GM23338 (cell line): Measurements from ENCODE around the gene SARS1. TPM values are rescaled to one million over a fixed set of nuclear protein-coding genes. Genes with fewer than 3 reads are reported as not detected.

Experiments used
- ATAC-seq: fragments of 200-7000 bp; cut with Tn5 transposase; 3 replicates; pipeline ENCODE4 v1.9.1; 2020
- DNase-seq: peaks from one replicate; pipeline ENCODE4 v3.0.0-alpha.2; 2015; ENCODE audit warnings: low spot score
- H2AFZ ChIP-seq: fragments of 200-600 bp; sonication (generic); 2 replicates; pipeline ENCODE4 v1.8.0; 2016; ENCODE audit warnings: antibody characterized with exemption, mild to moderate bottlenecking, moderate library complexity
- H3F3A ChIP-seq: fragments of 200-600 bp; sonication (generic); replicated peaks from 2 replicates; pipeline ENCODE4 v1.8.0; 2017; ENCODE audit warnings: antibody characterized with exemption, mixed run types, low read depth
- H3K27ac ChIP-seq: fragments of 200-600 bp; sonication (generic); 2 replicates; pipeline ENCODE4 v1.6.1; 2016; ENCODE audit warnings: low read depth
- H3K27me3 ChIP-seq: fragments of 200-600 bp; sonication (generic); 2 replicates; pipeline ENCODE4 v1.8.0; 2016; ENCODE audit warnings: mild to moderate bottlenecking, mixed run types, moderate library complexity; ENCODE audit not compliant: insufficient read depth
- H3K36me3 ChIP-seq: fragments of 200-600 bp; sonication (generic); 2 replicates; pipeline ENCODE4 v1.8.0; 2016; ENCODE audit warnings: mild to moderate bottlenecking; ENCODE audit not compliant: insufficient read depth
- H3K4me1 ChIP-seq: fragments of 200-600 bp; sonication (generic); 2 replicates; pipeline ENCODE4 v1.8.0; 2016; ENCODE audit warnings: mild to moderate bottlenecking, moderate library complexity; ENCODE audit not compliant: insufficient read depth
- H3K4me2 ChIP-seq: fragments of 200-600 bp; sonication (generic); 2 replicates; pipeline ENCODE4 v1.7.1; 2017; ENCODE audit warnings: mixed run types
- H3K4me3 ChIP-seq: fragments of 200-600 bp; sonication (generic); 2 replicates; pipeline ENCODE4 v1.6.1; 2016; ENCODE audit warnings: mixed run types
- H3K79me2 ChIP-seq: fragments of 200-600 bp; sonication (generic); replicated peaks from 2 replicates; pipeline ENCODE4 v1.8.0; 2017; ENCODE audit warnings: mild to moderate bottlenecking; ENCODE audit not compliant: insufficient read depth
- H3K9me2 ChIP-seq: fragments of 200-600 bp; sonication (generic); 2 replicates; pipeline ENCODE4 v1.8.0; 2017; ENCODE audit not compliant: insufficient read depth
- H4K20me1 ChIP-seq: fragments of 200-600 bp; sonication (generic); replicated peaks from 2 replicates; pipeline ENCODE4 v1.8.0; 2017; ENCODE audit warnings: mild to moderate bottlenecking; ENCODE audit not compliant: insufficient read depth
- H3K27ac Mint-ChIP-seq: 2 replicates; pipeline ENCODE4 v1.8.0; 2020; ENCODE audit warnings: inconsistent platforms, mild to moderate bottlenecking, moderate library complexity, mixed read lengths
- H3K27me3 Mint-ChIP-seq: 3 replicates; pipeline ENCODE4 v1.8.0; 2022; ENCODE audit warnings: low read depth, mild to moderate bottlenecking, moderate library complexity, mixed read lengths, inconsistent platforms; ENCODE audit not compliant: insufficient read depth, poor library complexity
- H3K36me3 Mint-ChIP-seq: 3 replicates; pipeline ENCODE4 v1.8.0; 2021; ENCODE audit warnings: low read depth, mild to moderate bottlenecking, inconsistent platforms, moderate library complexity, mixed read lengths
- H3K4me1 Mint-ChIP-seq: 3 replicates; pipeline ENCODE4 v1.8.0; 2020; ENCODE audit warnings: mild to moderate bottlenecking, inconsistent platforms, mixed read lengths
- H3K4me3 Mint-ChIP-seq: 3 replicates; pipeline ENCODE4 v1.8.0; 2021; ENCODE audit warnings: moderate library complexity, mild to moderate bottlenecking, inconsistent platforms, mixed read lengths
- H3K9me3 Mint-ChIP-seq: 3 replicates; pipeline ENCODE4 v1.8.0; 2020; ENCODE audit warnings: moderate library complexity, mild to moderate bottlenecking, inconsistent platforms, mixed read lengths
- CREB1 ChIP-seq: fragments of 250-450 bp; sonication (Bioruptor Pico); IDR thresholded peaks from 2 replicates; pipeline ENCODE4 v1.5.0; 2020; ENCODE audit warnings: low read depth, mild to moderate bottlenecking, moderate library complexity
- EZH2 ChIP-seq: fragments of 200-600 bp; sonication (generic); IDR thresholded peaks from one replicate; pipeline ENCODE4 v1.8.0; 2017; ENCODE audit warnings: antibody characterized with exemption, mild to moderate bottlenecking, low read depth; ENCODE audit not compliant: unreplicated experiment
- EZH2phosphoT487 ChIP-seq: fragments of 200-600 bp; sonication (generic); IDR thresholded peaks from one replicate; pipeline ENCODE4 v1.8.1; 2018; ENCODE audit warnings: antibody characterized with exemption; ENCODE audit not compliant: unreplicated experiment
- JUNB ChIP-seq: IDR thresholded peaks from one replicate; pipeline ENCODE4 v1.6.1; 2016; ENCODE audit warnings: antibody characterized with exemption; ENCODE audit not compliant: unreplicated experiment
- NANOG ChIP-seq: IDR thresholded peaks from 2 replicates; pipeline ENCODE4 v1.6.1; 2016; ENCODE audit warnings: antibody characterized with exemption, borderline replicate concordance
- POLR2AphosphoS5 ChIP-seq: IDR thresholded peaks from 2 replicates; pipeline ENCODE4 v1.6.1; 2016; ENCODE audit warnings: antibody characterized with exemption, low read depth
- STAT1 ChIP-seq: IDR thresholded peaks from one replicate; pipeline ENCODE4 v1.6.1; 2016; ENCODE audit warnings: antibody characterized with exemption; ENCODE audit not compliant: unreplicated experiment
- ZNF114 ChIP-seq: fragments of 250-450 bp; sonication (Bioruptor Pico); IDR thresholded peaks from 2 replicates; pipeline ENCODE4 v1.5.0; 2020; ENCODE audit warnings: mild to moderate bottlenecking, moderate library complexity
- ZNF331 ChIP-seq: fragments of 250-450 bp; sonication (Bioruptor Pico); IDR thresholded peaks from 2 replicates; pipeline ENCODE4 v1.5.0; 2020; ENCODE audit warnings: low read depth, mild to moderate bottlenecking, moderate library complexity
- polyA plus RNA-seq: library from polyadenylated mRNA; unstranded; fragments of >200 nt; fragmentation: Nextera tagmentation; extraction: Ambion mirVana; gene quantifications from 2 replicates; pipeline ENCODE4 v1.2.1, GENCODE V29; 2016
- total RNA-seq: library from RNA; depleted of rRNA; stranded (reverse); fragments of >200 nt; shearing (Covaris generic); gene quantifications from 2 replicates; pipeline ENCODE4 v1.2.3, GENCODE V29; 2014
- TF ChIP-seq, protein P1 (sequence below): IDR thresholded peaks from 2 replicates; pipeline ENCODE4 v1.6.1; 2016; ENCODE audit warnings: antibody characterized with exemption
- TF ChIP-seq, protein P2 (sequence below), 2 experiments: fragments of 200-600 bp in 1 of 2; sonication (generic) in 1 of 2; conservative IDR thresholded peaks; 2 replicates each; pipeline versions ENCODE4 v1.5.1 to v1.6.1; 2016 to 2017; ENCODE audit warnings: antibody characterized with exemption in 2 of 2, low read depth in 2 of 2, mild to moderate bottlenecking in 2 of 2, moderate library complexity in 1 of 2
- TF ChIP-seq, protein P3 (sequence below): IDR thresholded peaks from one replicate; pipeline ENCODE4 v1.6.1; 2018; ENCODE audit warnings: antibody characterized with exemption; ENCODE audit not compliant: unreplicated experiment
- TF ChIP-seq, protein P4 (sequence below): fragments of 250-450 bp; sonication (Bioruptor Pico); IDR thresholded peaks from 2 replicates; pipeline ENCODE4 v1.5.0; 2020; ENCODE audit warnings: mild to moderate bottlenecking, moderate library complexity

Gene SARS1
- total and polyA plus RNA-seq, 2 experiments from 2014 or later = 141 to 166 TPM

DNA sequence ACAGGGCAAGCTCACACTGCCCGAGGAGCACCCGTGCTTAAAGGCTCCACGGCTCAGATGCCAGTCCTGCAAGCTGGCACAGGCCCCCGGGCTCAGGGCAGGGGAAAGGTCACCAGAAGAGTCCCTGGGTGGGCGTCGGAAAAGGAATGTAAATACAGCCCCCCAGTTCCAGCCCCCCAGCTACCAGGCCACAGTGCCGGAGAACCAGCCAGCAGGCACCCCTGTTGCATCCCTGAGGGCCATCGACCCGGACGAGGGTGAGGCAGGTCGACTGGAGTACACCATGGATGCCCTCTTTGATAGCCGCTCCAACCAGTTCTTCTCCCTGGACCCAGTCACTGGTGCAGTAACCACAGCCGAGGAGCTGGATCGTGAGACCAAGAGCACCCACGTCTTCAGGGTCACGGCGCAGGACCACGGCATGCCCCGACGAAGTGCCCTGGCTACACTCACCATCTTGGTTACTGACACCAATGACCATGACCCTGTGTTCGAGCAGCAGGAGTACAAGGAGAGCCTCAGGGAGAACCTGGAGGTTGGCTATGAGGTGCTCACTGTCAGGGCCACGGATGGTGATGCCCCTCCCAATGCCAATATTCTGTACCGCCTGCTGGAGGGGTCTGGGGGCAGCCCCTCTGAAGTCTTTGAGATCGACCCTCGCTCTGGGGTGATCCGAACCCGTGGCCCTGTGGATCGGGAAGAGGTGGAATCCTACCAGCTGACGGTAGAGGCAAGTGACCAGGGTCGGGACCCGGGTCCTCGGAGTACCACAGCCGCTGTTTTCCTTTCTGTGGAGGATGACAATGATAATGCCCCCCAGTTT is 36.9 kb downstream of the SARS1 start:
- no peaks in the 10 kb centered on the region for H3F3A ChIP-seq
- no peak overlapping the region for H3K27ac ChIP-seq
- no peaks in the 10 kb centered on the region for H3K9me2 ChIP-seq
- no peaks in the 10 kb centered on the region for H4K20me1 ChIP-seq
- Mint-ChIP-seq H3K36me3 (peaks cover 28% of the 10 kb centered on the region), H3K27ac (no peak overlapping the region), H3K27me3 (peaks cover 26% of the 10 kb centered on the region), H3K9me3 (peaks cover 17% of the 10 kb centered on the region; the same call in 2 of the 3 replicates), H3K4me3 (peak overlapping the region; percentile 70), H3K4me1 (peaks cover 29% of the 10 kb centered on the region)
- peaks cover 12% of the 10 kb centered on the region for H3K27me3 ChIP-seq
- H3K79me2 ChIP-seq = peaks cover 11% of the 10 kb centered on the region; the same call in 1 of the 2 replicates
- H2AFZ ChIP-seq = no peak overlapping the region
- peak overlapping the region; percentile 57 for H3K4me3 ChIP-seq
- H3K4me1 ChIP-seq = peaks cover 38% of the 10 kb centered on the region
- TF ChIP-seq EZH2phosphoT487 (no peak), STAT1 (no peak), EZH2 (no peak), JUNB (no peak), ZNF114 (no peak), NANOG (no peak), ZNF331 (no peak), POLR2AphosphoS5 (no peak), CREB1 (CRISPR knock-in tag) (no peak)
- TF ChIP-seq, protein P1, sequence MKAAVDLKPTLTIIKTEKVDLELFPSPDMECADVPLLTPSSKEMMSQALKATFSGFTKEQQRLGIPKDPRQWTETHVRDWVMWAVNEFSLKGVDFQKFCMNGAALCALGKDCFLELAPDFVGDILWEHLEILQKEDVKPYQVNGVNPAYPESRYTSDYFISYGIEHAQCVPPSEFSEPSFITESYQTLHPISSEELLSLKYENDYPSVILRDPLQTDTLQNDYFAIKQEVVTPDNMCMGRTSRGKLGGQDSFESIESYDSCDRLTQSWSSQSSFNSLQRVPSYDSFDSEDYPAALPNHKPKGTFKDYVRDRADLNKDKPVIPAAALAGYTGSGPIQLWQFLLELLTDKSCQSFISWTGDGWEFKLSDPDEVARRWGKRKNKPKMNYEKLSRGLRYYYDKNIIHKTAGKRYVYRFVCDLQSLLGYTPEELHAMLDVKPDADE = no peak
- TF ChIP-seq, protein P2, sequence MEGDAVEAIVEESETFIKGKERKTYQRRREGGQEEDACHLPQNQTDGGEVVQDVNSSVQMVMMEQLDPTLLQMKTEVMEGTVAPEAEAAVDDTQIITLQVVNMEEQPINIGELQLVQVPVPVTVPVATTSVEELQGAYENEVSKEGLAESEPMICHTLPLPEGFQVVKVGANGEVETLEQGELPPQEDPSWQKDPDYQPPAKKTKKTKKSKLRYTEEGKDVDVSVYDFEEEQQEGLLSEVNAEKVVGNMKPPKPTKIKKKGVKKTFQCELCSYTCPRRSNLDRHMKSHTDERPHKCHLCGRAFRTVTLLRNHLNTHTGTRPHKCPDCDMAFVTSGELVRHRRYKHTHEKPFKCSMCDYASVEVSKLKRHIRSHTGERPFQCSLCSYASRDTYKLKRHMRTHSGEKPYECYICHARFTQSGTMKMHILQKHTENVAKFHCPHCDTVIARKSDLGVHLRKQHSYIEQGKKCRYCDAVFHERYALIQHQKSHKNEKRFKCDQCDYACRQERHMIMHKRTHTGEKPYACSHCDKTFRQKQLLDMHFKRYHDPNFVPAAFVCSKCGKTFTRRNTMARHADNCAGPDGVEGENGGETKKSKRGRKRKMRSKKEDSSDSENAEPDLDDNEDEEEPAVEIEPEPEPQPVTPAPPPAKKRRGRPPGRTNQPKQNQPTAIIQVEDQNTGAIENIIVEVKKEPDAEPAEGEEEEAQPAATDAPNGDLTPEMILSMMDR (conservative IDR thresholded peaks at IDR 0.05; ENCODE audit: low read depth in 2 of 2) = no peak
- TF ChIP-seq, protein P3, sequence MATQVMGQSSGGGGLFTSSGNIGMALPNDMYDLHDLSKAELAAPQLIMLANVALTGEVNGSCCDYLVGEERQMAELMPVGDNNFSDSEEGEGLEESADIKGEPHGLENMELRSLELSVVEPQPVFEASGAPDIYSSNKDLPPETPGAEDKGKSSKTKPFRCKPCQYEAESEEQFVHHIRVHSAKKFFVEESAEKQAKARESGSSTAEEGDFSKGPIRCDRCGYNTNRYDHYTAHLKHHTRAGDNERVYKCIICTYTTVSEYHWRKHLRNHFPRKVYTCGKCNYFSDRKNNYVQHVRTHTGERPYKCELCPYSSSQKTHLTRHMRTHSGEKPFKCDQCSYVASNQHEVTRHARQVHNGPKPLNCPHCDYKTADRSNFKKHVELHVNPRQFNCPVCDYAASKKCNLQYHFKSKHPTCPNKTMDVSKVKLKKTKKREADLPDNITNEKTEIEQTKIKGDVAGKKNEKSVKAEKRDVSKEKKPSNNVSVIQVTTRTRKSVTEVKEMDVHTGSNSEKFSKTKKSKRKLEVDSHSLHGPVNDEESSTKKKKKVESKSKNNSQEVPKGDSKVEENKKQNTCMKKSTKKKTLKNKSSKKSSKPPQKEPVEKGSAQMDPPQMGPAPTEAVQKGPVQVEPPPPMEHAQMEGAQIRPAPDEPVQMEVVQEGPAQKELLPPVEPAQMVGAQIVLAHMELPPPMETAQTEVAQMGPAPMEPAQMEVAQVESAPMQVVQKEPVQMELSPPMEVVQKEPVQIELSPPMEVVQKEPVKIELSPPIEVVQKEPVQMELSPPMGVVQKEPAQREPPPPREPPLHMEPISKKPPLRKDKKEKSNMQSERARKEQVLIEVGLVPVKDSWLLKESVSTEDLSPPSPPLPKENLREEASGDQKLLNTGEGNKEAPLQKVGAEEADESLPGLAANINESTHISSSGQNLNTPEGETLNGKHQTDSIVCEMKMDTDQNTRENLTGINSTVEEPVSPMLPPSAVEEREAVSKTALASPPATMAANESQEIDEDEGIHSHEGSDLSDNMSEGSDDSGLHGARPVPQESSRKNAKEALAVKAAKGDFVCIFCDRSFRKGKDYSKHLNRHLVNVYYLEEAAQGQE = no peak
- TF ChIP-seq, protein P4, sequence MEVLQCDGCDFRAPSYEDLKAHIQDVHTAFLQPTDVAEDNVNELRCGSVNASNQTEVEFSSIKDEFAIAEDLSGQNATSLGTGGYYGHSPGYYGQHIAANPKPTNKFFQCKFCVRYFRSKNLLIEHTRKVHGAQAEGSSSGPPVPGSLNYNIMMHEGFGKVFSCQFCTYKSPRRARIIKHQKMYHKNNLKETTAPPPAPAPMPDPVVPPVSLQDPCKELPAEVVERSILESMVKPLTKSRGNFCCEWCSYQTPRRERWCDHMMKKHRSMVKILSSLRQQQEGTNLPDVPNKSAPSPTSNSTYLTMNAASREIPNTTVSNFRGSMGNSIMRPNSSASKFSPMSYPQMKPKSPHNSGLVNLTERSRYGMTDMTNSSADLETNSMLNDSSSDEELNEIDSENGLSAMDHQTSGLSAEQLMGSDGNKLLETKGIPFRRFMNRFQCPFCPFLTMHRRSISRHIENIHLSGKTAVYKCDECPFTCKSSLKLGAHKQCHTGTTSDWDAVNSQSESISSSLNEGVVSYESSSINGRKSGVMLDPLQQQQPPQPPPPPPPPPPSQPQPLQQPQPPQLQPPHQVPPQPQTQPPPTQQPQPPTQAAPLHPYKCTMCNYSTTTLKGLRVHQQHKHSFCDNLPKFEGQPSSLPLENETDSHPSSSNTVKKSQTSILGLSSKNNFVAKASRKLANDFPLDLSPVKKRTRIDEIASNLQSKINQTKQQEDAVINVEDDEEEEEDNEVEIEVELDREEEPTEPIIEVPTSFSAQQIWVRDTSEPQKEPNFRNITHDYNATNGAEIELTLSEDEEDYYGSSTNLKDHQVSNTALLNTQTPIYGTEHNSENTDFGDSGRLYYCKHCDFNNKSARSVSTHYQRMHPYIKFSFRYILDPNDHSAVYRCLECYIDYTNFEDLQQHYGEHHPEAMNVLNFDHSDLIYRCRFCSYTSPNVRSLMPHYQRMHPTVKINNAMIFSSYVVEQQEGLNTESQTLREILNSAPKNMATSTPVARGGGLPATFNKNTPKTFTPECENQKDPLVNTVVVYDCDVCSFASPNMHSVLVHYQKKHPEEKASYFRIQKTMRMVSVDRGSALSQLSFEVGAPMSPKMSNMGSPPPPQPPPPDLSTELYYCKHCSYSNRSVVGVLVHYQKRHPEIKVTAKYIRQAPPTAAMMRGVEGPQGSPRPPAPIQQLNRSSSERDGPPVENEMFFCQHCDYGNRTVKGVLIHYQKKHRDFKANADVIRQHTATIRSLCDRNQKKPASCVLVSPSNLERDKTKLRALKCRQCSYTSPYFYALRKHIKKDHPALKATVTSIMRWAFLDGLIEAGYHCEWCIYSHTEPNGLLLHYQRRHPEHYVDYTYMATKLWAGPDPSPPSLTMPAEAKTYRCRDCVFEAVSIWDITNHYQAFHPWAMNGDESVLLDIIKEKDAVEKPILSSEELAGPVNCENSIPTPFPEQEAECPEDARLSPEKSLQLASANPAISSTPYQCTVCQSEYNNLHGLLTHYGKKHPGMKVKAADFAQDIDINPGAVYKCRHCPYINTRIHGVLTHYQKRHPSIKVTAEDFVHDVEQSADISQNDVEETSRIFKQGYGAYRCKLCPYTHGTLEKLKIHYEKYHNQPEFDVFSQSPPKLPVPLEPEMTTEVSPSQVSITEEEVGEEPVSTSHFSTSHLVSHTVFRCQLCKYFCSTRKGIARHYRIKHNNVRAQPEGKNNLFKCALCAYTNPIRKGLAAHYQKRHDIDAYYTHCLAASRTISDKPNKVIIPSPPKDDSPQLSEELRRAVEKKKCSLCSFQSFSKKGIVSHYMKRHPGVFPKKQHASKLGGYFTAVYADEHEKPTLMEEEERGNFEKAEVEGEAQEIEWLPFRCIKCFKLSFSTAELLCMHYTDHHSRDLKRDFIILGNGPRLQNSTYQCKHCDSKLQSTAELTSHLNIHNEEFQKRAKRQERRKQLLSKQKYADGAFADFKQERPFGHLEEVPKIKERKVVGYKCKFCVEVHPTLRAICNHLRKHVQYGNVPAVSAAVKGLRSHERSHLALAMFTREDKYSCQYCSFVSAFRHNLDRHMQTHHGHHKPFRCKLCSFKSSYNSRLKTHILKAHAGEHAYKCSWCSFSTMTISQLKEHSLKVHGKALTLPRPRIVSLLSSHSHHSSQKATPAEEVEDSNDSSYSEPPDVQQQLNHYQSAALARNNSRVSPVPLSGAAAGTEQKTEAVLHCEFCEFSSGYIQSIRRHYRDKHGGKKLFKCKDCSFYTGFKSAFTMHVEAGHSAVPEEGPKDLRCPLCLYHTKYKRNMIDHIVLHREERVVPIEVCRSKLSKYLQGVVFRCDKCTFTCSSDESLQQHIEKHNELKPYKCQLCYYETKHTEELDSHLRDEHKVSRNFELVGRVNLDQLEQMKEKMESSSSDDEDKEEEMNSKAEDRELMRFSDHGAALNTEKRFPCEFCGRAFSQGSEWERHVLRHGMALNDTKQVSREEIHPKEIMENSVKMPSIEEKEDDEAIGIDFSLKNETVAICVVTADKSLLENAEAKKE (CRISPR knock-in tag) = no peak
- H3K36me3 ChIP-seq = no peaks in the 10 kb centered on the region
- ATAC-seq (no peak), DNase-seq (no peak)
- H3K4me2 ChIP-seq = peak overlapping the region; percentile 84
